EL (cell line): ENCODE data around the gene RAB1A.

Source experiments
- DNase-seq: peaks from one replicate; pipeline ENCODE4 v3.0.0-alpha.2; 2016

RAB1A gene

DNA sequence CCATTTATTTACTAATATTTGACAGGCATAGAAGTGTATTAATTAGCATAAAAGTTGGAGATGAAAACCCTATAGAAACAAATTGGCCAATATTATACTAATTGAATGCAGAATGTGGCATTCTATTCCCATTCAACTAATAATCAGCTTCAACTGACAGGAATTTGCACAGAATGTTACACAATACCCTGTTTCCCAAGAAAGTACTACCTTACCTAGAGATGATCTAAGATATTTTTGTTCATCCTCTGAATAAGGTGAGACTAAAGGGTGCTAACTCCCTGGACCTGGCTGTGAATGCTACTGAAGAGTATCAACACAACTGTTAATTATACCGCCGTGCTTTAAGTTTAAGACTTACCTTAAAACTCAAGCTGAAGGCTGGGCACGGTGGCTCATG lies 44.8 kb downstream of the RAB1A start:
- no peak for DNase-seq

DNA sequence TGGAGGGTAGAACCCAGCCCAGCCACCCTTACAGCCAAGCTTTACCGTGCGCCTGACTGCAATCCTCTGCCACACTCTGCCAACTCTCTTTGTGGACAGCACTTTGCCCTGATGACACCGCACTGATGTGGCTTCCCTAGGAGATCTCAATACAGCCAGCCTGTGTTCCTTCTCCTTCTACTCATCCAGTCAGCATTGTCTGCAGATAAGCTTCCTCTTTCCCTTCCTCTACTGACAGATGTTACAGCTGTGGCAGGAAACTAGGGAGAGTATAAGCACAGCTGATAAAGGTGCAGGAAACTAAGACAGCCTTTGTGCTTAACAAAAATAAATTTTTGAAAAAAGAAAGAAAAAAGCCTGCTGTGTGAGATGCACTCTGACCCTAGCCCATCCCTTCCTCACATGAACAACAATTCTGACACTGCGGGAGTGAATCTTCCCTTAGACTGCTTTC lies 48.6 kb downstream of the RAB1A start:
- no peak for DNase-seq

DNA sequence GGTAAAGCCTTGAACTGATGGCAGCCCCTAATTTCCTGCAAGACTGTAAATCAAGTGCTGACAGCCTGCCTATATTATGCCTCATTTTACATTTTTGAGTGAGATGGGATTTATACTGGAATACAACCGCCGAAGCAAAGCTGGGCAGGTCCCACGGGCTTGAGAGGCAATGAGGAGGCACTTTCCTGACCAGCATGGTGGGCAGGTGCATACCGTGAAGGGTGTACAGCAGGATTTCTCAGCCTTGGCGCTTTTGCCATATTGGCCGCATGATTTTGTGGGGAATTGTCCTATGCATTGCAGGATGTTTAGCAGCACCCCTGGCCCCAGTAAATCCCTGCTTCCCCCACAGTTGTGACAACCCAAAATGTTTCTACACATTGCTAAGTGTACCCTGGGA lies 50.9 kb downstream of the RAB1A start:
- no peak for DNase-seq

DNA sequence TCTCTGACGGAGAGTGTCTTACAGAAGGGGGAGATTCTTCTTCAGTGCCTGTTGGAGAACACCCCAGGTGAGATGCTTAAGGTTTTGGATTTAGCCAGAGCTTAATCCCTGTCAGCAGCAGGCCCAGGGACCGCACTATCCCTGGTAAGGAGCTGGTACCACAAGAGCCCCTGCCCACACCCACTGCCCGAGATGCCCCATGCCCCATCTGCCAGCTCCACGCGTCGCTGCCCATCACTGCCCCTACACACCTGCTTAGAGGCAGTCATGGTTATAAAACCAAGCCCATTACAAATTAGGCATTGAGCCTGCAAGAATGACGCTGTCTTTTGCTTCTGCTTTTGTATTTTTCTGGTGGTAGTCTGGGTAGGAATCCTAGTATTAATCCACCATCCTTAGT lies 52.0 kb downstream of the RAB1A start:
- no peak for DNase-seq

DNA sequence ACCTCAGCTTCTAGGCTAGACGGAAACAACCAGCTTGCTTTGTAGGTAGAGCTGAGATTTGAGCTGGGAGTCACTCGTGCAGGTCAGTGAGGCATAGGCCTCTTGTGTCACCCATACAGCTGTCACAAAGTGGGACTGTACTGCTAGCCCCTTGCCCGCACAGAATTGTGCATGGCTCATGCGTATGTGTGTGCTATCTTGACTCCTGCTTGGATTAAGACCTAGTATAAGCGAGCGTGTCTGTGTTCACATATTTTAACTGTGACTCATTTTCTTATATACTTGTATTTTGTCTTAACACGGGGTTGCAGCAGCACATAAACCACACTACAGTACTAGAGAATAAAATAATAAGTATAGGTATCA lies 53.6 kb downstream of the RAB1A start:
- DNase-seq = peak; percentile 71

DNA sequence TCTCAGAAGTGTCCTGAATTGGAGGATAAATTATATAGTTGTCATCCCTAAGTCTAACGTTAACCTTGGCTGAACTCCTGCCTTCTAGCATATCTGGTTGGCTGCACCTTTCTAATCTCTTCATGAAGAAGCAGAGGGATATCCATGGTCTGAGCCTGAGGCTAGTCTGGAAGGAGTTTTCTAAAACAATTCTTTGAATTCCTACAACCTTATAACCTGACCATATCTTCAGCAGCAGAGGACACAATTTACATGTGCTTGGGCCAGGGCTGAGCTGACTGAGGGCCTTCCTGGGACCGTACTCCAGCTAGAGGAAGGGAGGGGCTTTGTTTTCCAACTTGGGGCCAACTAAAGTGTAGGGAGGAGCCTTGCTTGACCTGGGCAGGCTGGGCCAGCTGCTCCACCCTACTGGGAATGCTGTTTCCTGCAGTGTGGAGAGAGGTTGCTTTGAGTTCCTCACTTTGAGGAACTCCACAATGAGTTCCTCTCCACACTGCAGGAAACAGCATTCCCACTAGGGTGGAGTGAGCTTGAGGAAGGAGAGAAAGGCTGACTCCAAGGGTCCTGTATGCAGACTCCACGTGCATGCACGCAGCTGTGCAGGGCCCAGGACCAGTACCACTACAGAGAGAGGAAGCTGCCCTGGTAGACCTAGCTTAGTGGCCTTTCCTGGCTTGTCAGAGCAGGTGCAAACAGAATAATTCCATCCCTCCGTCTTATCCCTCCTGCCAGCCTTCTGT lies 54.1 kb downstream of the RAB1A start:
- peak; percentile 23 for DNase-seq

DNA sequence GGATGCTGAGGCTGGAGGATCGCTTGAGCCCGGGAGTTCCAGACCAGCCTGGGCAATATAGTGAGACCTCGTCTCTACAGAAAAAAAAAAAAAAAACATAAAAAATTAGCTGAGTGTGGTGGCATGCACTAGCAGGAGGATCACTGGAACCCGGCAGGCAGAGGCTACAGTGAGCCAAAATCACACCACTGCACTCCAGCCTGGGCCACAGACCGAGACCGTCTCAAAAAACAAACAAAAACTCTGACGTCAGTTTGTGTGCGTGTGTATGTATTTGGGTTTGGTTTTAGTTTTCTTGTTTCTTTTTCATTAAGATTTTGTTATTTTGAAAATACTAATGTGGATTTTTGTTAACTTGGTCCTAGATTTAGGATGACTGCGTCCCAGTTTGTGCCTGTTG lies 54.7 kb downstream of the RAB1A start:
- DNase-seq = no peak

DNA sequence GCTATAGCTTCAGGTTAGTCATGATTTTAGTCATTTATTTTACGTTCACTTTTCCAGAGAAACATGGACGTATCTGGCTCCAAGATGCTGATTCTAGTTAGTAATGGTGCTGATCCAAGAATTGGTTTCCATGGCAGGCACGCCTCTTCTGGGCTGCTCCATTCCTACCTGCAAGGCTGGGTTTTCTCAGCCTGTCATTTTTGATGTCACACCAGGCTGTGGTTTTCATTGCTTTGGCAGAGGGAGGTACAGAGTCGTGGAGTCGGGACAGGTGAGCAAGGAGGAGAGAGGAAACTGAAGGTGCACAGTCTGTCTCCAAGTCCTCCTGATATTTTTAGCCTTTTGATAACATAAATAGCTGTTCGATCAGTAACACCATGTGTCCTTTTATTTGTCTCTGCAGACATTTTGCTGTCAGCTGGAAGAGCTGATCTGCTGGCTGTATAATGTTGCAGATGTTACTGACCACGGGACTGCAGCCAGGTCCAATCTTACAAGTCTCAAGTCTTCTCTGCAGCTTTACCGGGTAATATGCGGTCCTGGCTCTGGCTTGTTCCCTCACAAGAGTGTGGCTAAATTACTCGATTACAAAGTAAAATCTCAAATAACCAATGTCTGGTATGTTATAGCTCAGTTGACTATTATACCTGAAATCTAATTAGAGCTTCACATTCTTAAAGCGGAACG lies 55.9 kb downstream of the RAB1A start:
- no peak for DNase-seq

DNA sequence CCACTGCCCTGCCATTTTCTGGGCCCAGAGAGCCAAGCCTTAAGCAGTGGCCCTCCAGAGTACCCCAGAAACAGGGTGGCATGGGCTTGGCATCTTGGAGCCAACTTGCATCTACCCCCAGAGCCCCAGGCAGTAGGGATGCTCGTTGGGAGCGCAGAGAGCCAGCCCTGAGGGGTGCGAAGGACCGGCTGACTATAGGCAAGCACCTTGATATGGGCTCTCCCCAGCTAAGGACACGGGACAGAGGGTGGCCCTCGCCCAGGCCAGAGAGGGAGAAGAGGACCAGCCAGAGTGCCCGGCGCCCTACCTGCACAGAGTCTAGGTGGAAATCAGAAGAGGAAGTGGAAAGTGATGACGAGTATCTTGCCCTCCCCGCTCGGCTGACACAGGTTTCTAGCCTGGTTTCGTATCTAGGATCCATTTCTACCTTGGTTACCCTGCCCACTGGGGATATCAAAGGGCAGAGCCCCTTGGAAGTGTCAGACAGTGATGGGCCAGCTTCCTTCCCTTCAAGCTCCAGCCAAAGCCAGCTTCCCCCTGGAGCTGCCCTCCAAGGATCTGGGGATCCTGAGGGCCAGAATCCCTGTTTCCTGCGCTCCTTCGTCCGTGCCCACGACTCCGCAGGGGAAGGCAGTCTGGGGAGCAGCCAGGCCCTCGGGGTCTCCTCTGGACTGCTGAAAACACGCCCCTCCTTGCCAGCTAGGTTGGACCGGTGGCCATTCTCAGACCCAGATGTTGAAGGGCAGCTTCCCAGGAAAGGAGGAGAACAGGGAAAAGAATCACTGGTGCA lies 57.5 kb downstream of the RAB1A start:
- DNase-seq = no peak

DNA sequence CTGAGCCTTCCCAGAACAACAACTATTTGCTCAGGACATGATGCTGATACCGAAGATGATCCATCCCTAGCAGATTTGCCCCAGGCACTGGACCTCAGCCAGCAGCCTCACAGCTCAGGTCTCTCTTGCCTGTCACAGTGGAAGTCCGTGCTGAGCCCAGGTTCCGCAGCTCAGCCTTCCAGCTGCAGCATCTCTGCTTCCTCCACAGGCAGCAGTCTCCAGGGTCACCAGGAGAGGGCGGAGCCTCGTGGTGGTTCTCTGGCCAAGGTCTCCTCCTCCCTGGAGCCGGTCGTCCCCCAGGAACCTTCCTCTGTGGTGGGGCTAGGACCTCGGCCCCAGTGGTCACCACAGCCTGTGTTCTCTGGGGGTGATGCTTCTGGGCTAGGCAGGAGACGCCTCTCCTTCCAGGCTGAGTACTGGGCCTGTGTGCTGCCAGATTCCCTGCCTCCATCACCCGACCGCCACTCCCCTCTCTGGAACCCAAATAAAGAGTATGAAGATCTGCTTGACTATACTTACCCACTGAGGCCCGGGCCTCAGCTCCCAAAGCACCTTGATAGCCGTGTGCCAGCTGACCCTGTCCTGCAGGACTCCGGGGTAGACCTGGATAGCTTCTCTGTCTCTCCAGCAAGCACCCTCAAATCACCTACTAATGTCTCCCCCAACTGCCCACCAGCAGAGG lies 58.3 kb downstream of the RAB1A start:
- DNase-seq = peak; percentile 52

DNA sequence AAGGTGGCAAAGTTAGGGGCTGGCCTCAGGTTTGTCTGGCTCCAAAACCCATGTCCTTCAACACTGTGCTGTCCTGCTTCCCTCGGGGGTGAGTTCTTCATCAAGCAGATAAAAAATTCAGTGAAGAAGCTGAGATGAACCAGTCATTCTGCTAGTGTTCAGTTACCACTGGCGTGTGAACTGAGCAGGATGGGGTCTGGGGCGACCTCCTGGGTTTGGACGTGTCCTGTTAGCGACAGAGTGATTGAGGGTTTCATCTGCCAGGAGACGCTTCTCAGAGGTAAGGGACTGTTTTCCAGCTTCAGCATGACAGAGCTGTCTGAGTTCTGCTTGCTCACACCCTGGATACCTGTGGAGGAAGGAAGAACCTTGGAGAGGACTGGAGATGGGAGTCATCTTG lies 59.0 kb downstream of the RAB1A start:
- no peak for DNase-seq

DNA sequence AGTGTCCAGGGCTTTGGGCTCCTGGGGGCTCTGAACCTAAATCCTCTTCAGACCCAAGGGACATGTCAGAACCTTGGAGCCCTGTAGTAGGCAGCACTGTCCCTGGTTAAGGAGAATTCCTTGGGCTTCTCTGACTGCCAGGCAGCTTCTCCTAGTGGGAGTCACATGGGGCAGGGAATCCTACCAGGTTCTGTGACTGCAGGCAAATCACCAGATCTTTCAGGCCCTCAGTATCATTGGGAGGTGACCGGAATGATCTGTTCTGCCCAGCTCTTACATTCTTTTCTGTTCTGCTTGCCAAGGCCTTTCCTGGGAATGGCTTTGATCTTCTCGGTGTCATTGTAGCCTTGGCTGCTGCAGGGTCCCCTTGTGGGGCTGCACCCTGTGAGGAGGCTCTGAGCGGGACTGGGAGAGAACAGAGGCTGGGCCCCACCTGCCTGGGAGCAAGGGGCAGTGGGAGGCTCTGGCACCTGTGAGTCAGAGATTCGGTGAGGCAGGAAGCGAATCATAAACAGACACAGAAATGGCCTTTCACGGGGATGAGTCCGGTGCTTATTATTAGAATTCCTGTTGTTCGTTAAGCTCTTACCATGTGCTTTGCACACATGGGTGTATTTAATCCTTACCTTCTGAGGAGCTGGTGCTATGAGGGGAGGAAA lies 59.6 kb downstream of the RAB1A start:
- peak; percentile 54 for DNase-seq

DNA sequence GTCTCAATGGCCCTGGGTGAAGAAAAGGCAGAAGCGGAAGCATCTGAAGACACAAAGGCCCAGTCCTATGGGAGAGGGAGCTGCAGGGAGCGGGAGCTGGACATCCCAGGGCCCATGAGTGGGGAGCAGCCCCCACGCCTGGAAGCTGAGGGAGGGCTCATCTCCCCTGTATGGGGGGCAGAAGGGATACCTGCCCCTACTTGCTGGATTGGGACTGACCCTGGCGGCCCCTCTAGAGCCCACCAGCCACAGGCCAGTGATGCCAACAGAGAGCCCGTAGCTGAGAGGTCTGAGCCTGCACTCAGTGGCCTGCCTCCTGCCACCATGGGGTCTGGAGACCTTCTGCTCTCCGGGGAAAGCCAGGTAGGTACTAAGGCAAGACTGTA lies 60.5 kb downstream of the RAB1A start:
- no peak for DNase-seq

DNA sequence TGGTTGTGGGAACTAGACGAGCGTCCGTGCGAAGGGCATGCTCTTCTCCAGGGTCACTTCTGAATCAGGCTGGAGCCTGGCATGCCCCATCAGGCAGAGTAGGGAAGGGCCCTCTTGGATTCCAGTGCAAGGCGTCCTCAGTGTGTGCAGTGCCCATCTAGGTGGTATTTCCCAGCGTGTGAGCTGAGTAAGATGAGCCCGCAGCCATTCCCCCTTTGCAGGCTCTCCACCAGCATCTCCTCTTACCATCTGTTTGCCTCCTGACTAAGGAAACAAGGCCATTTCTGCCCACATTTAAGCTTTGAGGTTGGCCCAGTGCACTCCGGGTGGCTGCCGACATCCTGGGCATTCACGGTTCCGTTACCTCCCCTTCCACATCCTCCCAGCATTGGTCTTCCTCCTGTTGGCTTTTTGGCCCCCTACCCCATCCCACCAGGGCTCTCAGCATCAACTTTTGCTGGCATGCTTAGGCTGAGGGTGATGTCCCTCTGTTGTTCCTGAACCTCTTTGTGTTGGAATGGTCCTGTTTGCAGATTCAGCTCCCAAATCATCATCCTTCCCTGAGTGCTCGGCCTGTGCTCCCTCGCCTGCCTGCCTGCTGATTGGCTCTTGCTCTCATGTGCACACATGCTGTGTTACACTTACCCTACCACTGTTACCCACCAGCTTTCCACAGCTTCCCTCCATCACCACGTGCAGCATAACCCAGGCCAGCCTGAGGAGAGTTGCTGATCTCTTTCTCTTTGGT lies 61.9 kb downstream of the RAB1A start:
- no peak for DNase-seq

DNA sequence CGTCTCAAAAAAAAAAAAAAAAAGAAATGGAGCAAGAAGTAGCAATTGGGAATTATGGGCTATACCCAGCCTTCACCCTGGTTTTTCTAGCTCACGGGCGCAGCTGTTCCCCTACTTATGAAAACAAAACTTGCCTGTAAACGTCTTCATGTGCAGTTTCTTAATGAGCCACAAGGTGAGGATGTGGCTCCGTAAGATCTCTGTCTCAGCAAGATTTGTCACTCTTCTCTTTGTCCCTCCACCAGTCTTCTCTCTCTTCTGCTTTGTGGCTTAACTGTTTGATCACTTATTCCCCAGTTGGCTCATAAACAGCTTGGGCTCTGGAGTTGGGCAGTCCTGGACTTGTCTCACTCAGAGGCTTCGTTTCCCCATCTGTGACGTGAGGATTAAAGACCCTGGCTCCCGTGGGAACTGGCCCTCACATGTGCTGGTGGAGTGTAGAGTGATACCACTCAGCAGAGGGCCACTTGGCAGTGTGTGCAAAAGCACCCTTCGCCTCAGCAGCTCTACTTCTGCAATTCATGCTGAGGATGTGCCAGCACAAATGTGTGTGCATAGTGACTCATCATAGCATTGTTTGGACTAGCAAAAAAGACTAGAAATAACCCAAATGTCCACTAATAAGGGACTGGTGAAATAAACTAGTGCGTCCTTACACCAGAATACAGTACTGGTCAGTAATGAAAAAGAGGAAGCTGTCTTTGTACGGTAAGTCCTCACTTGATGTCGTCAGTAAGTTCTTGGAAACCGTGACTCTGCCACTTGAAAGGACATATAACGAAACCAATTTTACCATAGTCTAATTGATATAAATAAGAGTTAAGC lies 65.0 kb downstream of the RAB1A start:
- DNase-seq = peak; percentile 83

DNA sequence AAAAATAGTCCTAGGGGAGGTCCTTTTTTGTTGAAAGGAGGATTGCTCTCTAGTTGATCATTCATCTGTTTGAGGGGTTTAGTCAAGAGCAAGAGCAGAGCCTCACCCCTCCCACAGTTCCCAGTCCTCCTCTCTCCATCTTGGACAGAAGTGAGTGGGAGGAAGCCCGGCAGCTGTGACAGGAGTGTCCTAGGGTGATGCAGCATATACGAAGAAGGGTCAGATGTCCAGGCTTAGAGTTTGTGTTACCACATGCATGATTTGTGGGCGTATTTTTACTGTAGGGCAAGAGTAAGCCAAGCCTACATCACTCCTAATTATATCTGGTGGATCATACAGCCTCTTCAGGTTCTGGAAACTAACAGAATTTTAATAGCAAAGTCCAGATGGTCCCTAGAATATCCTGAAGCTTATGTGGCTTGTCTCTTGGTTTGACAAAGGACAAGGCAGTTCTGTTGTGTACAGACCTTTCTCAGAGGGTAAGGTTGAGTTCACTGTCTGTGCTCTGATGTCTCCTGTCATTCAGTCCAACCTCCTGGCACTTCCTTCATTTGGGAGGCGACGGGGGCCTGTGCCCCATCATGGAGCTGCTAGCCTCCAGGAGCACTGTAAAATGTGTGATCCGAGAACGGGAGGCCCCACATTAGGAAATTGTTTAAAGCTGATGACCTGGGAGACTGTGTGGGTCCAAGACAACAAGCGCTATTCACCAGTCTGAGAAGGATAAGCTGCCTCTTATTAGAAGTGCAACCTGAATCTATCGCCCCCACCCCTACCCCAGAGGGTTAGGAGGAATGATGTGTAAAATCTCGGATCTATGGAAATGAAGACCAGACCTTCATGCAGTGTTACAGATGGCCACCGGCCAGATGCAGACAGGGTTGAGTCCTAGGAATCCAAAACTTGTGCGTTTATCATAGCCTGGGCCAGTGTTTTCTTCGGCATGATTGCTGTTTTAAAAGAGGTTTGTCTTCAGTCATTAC lies 66.8 kb downstream of the RAB1A start:
- DNase-seq = no peak

DNA sequence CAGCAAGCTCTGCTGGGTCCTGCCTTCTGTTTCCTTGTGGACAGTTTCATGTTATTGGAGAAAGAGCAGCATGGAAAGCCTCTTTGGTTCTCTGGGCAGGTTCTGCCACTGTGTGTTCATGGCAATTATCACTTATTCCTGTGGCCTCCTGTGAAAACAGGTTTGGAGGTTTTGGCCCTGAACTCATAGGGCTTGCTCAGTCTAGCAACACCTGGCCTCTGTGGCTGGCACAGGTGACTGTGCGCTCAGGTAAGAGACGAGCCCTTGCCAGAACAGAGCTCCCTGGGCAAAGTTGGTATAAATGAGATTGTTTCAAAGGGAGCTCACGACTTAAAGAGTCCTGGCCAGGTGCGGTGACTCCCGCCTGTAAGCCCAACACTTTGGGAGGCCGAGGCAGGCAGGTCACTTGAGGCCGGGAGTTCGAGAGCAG lies 68.0 kb downstream of the RAB1A start:
- no peak for DNase-seq

DNA sequence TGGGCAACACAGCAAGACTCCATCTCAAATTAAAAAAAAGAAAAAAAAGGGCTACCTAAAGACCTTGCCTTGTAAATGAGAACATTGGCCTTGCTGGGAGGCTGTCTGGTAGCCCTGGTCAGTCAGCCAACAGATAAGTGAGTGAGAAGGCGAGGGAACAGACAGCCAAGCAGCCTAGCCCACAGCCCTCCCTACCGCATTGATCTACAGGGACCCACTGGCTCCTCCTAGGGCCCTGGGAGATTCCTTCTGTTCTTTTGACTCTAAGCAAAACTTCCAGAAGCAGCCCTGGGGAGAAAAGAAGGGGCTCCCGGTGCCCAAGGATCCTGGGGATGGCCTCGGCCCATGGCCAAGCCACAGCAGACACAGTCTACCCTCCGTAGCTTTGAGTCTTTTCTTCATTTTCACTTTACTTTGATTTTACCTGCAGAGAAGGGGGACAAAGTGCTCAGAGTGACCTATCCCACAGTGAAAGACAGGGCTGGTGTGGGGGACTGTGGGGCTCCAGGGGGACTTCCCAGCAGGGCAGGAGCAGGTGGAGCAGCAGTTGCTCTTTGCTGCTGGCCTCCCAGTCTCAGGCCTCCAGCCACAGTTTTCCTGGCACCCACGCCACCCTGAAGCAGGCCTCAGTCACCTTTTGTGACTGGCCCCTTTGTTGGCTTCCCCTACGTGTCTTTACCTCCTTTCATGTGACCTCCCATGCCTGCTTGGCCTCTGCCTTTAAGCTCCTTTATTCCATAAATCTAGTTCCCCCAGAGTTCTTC lies 68.6 kb downstream of the RAB1A start:
- DNase-seq = no peak

DNA sequence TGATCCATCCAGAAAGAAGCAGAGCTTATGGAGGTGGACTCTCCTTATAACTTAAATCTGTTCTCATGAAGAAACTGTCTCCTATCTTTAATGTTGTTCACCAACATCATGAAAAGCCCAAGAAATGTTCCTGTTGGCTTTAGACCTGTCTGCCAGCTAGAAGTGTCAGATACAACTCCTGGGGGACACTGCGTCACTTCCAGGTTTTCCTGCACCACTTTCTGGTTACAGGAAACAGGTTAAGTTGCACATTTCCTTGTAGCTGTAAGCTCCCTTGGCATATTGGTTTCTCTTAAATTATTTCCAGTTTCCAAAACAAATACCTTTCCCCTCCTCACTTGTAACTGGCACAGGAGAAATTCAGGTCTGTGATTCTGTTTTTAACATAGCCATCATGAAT lies 70.8 kb downstream of the RAB1A start:
- DNase-seq = no peak
